Spinal cord (tissue), 10 donors: ENCODE data around the gene TMEM178B. TPM values are rescaled to one million over a fixed set of nuclear protein-coding genes. Genes with fewer than 3 reads are reported as not detected.
"Not testable (repeated sequence)": the region's sequence is repeated elsewhere in the genome, so short reads cannot be mapped to it uniquely, and the experiment has no call there.

ENCODE experiments used
- DNase-seq, 6 donors: peaks; one replicate each; pipeline versions ENCODE4 v3.0.0 to v3.0.0-alpha.2; 2013 to 2015; ENCODE audit warnings: low spot score in 6 of 6, low read depth in 4 of 6
- H3K27ac ChIP-seq: one replicate; pipeline ENCODE4 v1.5.1; 2013; ENCODE audit warnings: low read depth, low read length, control low read depth
- H3K27me3 ChIP-seq: one replicate; pipeline ENCODE4 v1.6.1; 2013; ENCODE audit warnings: low read length; ENCODE audit not compliant: control insufficient read depth, insufficient read depth
- H3K36me3 ChIP-seq: one replicate; pipeline ENCODE4 v1.6.1; 2013; ENCODE audit warnings: low read length; ENCODE audit not compliant: control insufficient read depth, insufficient read depth
- H3K4me1 ChIP-seq: one replicate; pipeline ENCODE4 v1.6.1; 2013; ENCODE audit warnings: low read length; ENCODE audit not compliant: control insufficient read depth, insufficient read depth
- H3K4me3 ChIP-seq: one replicate; pipeline ENCODE4 v1.5.1; 2013; ENCODE audit warnings: low read depth, low read length, control low read depth
- H3K9me3 ChIP-seq: one replicate; pipeline ENCODE4 v1.6.1; 2013; ENCODE audit warnings: low read length; ENCODE audit not compliant: control insufficient read depth, insufficient read depth
- WGBS: methylation state at CpG from one replicate; pipeline ENCODE4 v1.1.5; 2013; ENCODE audit warnings: missing lambda C conversion rate; ENCODE audit not compliant: insufficient coverage; 5-methylcytosine and 5-hydroxymethylcytosine counted together
- long read RNA-seq, 4 donors: transcript quantifications; one replicate each; lab custom pipeline, GENCODE V29; 2026
- polyA plus RNA-seq, 2 donors: library from polyadenylated mRNA; unstranded; fragments of 120-200 nt; gene quantifications; one replicate each; pipeline ENCODE4 v1.2.1, GENCODE V29; 2013; ENCODE audit not compliant: insufficient read length in 2 of 2
- total RNA-seq, 2 donors: library from RNA; depleted of rRNA in 1 of 2; stranded (reverse); fragments of 120-200 nt in 1 of 2; fragments of >200 nt in 1 of 2; gene quantifications; one replicate each; pipeline versions ENCODE4 v1.2.3 to v1.2.4, GENCODE V29; 2013 to 2014
- donor health status: healthy.

Gene TMEM178B
- 10 to 100 TPM; 24.6 to 71.1 TPM for total RNA-seq
- polyA plus RNA-seq: 10 to 100 TPM; 46.1 to 58.2 TPM
- long read RNA-seq, donor 1, transcript TMEM178B-201 (2 exons, 474 nt): major isoform, 9 of 57 reads
- long read RNA-seq, donor 1, partial matches to known transcripts: 48 of 57 reads
- long read RNA-seq, donor 1, other reads (novel, unspliced or antisense): 0 of 57 reads
- long read RNA-seq, donor 2: 0 reads
- long read RNA-seq, donor 3, transcript TMEM178B-201 (2 exons, 474 nt): major isoform, 6 of 13 reads
- long read RNA-seq, donor 3, partial matches to known transcripts: 7 of 13 reads
- long read RNA-seq, donor 3, other reads (novel, unspliced or antisense): 0 of 13 reads
- long read RNA-seq, donor 4, partial matches to known transcripts: 0 of 1 reads
- long read RNA-seq, donor 4, other reads (novel, unspliced or antisense): 0 of 1 reads

DNA sequence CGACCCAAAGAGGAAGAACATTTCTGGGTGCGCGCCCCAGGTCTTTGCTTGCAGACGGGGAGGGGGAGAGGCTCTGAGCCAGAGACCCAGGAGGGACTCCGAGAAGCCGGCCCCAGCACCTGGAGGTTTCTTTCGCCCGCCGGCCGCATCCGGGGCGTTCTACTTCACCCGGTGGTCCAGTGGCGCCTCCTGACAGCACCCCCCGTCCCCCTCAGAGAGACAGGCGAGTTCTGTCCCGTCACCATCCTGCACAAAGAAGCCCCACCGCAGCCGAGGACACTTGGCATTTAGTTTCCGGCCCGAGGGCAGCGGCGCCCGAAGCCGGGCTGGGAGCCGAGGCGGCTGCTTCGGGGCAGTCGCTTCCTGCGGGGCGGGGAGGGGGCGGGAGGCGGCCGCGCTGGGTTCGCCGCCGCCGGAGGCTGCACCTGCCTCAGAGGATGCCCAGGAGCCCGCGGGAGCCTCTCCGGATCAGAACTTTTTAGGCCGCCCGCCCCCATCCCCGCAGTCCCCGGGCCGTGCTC lies at the start of gene TMEM178B:
Gene TMEM178B, plus strand, starts transcription at position 424 of the 521 bp plus-strand sequence.
- H3K27me3 ChIP-seq: no peaks in the 10 kb centered on the region
- H3K4me3 ChIP-seq: peak within 1 kb of the TSS; percentile 70
- 0% methylated on average over 47 of the region's 47 CpGs for WGBS
- peak in 2 of 6 donors; percentile 47 to 61 for DNase-seq
- peak within 1 kb of the TSS; percentile 93 for H3K27ac ChIP-seq
- peaks cover 6% of the 10 kb centered on the region for H3K36me3 ChIP-seq
- H3K4me1 ChIP-seq: peaks cover 23% of the 10 kb centered on the region
- H3K9me3 ChIP-seq: no peaks in the 10 kb centered on the region

- Histone ChIP-seq H3K4me3 (no peak overlapping the region), H3K36me3 (no peaks in the 10 kb centered on the region), H3K27ac (no peak overlapping the region), H3K9me3 (peaks cover 2% of the 10 kb centered on the region), H3K27me3 (no peaks in the 10 kb centered on the region), H3K4me1 (no peaks in the 10 kb centered on the region)
- DNase-seq: no peak
- WGBS: no CpG with 5 or more reads among the region's 1 CpG
Measured at GRCh38 chr7:141024668-141025067, 49.2 kb upstream of the TMEM178B start.

DNA sequence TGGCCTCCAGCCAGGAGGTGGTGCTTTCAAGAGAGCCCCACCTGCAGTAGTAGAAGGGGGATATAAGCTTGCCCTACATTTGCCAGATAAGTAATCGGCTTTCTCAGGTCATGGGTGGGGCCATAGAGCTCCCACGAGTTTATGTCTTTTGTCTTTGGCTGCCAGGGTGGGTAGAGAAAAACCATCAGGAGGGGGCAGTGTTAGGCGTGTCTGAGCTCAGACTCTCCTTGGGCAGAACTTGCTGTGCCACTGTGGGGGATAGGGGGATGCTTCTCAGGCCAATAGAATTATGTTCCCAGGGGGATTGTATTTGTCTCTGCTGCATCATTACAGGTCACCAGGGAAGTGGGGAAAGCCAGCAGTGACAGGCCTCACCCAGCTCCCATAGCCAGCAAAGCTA lies 46.8 kb upstream of the TMEM178B start:
- Histone ChIP-seq H3K27me3 (no peaks in the 10 kb centered on the region), H3K36me3 (no peaks in the 10 kb centered on the region), H3K27ac (no peak overlapping the region), H3K9me3 (peaks cover 2% of the 10 kb centered on the region), H3K4me3 (no peak overlapping the region), H3K4me1 (no peaks in the 10 kb centered on the region)
- DNase-seq: no peak
- WGBS: 63% methylated on average over 3 of the region's 3 CpGs

DNA sequence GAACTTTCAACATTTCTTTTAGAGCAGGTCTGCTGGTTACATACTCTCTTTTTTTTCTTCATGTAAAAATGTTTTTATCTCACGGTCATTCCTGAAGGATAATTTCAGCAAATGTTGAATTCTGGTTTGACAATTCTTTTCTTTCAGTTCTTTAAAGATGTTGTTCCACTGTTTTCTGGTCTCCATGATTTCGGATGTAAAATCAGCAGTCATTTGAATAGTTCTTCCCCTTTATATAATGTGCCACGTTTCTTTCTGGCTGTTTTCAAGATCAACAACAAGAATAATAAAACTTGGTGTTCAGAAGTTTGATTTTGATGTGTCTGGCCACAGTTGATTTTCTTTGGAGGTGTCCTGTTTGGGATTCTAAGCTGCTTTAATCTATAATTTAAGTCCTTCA lies 45.1 kb upstream of the TMEM178B start:
- H3K4me1 ChIP-seq: no peaks in the 10 kb centered on the region
- WGBS: 100% methylated on average over 1 of the region's 3 CpGs
- DNase-seq: no peak
- H3K27me3 ChIP-seq: no peaks in the 10 kb centered on the region
- H3K27ac ChIP-seq: no peak overlapping the region
- H3K9me3 ChIP-seq: peaks cover 2% of the 10 kb centered on the region
- no peaks in the 10 kb centered on the region for H3K36me3 ChIP-seq
- no peak overlapping the region for H3K4me3 ChIP-seq

DNA sequence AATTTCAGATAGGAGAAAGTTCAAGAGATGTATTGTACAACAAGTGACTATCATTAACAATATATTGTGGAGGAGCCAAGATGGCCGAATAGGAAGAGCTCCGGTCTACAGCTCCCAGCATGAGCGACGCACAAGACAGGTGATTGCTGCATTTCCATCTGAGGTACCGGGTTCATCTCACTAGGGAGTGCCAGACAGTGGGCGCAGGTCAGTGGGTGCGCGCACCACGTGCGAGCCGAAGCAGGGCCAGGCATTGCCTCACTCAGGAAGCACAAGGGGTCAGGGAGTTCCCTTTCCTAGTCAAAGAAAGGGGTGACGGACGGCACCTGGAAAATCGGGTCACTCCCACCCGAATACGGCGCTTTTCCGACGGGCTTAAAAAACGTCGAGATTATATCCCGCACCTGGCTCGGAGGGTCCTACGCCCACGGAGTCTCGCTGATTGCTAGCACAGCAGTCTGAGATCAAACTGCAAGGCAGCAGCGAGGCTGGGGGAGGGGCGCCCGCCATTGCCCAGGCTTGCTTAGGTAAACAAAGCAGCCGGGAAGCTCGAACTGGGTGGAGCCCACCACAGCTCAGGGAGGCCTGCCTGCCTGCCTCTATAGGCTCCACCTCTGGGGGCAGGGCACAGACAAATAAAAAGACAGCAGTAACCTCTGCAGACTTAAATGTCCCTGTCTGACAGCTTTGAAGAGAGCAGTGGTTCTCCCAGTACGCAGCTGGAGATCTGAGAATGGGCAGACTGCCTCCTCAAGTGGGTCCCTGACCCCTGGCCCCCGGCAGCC lies 41.1 kb upstream of the TMEM178B start:
- not testable (repeated sequence) for H3K27ac ChIP-seq, H3K27me3 ChIP-seq, H3K9me3 ChIP-seq, H3K36me3 ChIP-seq, DNase-seq, H3K4me3 ChIP-seq, H3K4me1 ChIP-seq
- 80% methylated on average over 16 of the region's 33 CpGs for WGBS

DNA sequence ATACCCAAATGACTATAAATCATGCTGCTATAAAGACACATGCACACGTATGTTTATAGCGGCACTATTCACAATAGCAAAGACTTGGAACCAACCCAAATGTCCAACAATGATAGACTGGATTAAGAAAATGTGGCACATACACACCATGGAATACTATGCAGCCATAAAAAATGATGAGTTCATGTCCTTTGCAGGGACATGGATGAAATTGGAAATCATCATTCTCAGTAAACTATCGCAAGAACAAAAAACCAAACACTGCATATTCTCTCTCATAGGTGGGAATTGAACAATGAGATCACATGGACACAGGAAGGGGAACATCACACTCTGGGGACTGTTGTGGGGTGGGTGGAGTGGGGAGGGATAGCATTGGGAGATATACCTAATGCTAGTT lies 35.8 kb upstream of the TMEM178B start:
- not testable (repeated sequence) for H3K9me3 ChIP-seq, H3K36me3 ChIP-seq, H3K4me3 ChIP-seq, H3K4me1 ChIP-seq, DNase-seq, H3K27me3 ChIP-seq, H3K27ac ChIP-seq
- no CpG with 5 or more reads among the region's 3 CpGs for WGBS

GRCh38 chr7:141039376-141039775 lies 34.5 kb upstream of the TMEM178B start:
- H3K36me3 ChIP-seq: no peaks in the 10 kb centered on the region
- no peaks in the 10 kb centered on the region for H3K4me1 ChIP-seq
- no peaks in the 10 kb centered on the region for H3K9me3 ChIP-seq
- no peak overlapping the region for H3K4me3 ChIP-seq
- no peaks in the 10 kb centered on the region for H3K27me3 ChIP-seq
- 100% methylated on average over 2 of the region's 3 CpGs for WGBS
- no peak overlapping the region for H3K27ac ChIP-seq
- DNase-seq: no peak

DNA sequence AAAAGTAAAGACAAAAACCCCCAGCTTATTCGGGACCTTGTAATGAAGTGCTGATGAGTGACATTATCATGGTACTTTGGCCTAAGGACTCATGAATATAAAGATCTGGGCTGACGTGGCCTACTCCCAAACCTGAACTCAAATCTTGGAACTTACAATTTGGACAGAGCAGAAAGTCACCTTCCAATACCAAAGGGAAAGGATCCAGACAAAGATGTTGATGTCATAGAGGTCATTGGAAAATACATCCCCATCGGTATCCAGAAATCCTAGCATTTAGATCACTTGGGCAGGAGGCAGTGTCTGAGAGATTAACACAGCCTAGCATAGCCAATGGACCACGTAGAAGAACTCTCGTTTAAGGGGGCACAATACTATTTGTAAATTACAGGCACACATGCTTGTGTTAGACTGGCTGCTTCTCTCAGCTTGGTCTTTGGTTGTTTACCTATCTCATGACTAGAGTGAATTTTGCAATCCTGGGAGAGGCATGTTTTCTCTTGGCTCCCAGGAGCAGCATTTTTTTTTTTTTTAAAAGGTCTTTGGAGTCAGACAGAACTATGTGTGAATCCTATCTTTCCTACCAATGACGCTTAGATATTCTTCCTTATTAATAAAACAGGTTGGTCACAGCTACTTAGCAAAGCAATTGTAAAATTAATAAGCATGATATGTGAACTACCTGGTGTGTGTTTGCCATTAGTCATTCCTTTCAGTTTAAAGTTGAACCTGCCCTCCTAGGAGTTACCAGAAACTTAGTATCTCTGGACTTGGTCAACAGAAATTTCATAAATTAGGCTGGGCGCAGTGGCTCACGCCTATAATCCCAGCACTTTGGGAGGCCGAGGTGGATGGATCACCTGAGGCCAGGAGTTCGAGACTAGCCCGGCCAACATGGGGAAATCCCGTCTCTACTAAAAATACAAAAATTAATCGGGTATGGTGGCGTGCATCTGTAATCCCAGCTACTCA lies 31.4 kb upstream of the TMEM178B start:
- WGBS: 98% methylated on average over 10 of the region's 14 CpGs
- Histone ChIP-seq H3K9me3 (no peaks in the 10 kb centered on the region), H3K36me3 (no peaks in the 10 kb centered on the region), H3K4me1 (no peaks in the 10 kb centered on the region), H3K27me3 (no peaks in the 10 kb centered on the region), H3K4me3 (no peak overlapping the region), H3K27ac (no peak overlapping the region)
- DNase-seq: no peak

GRCh38 chr7:141043616-141044015 lies 30.2 kb upstream of the TMEM178B start:
- Histone ChIP-seq H3K9me3 (no peaks in the 10 kb centered on the region), H3K27me3 (no peaks in the 10 kb centered on the region), H3K36me3 (no peaks in the 10 kb centered on the region), H3K4me3 (no peak overlapping the region), H3K27ac (no peak overlapping the region), H3K4me1 (no peaks in the 10 kb centered on the region)
- no peak for DNase-seq
- WGBS: 92% methylated on average over 2 of the region's 4 CpGs
